ENCODE measurements around the gene RAD23B. TPM values are rescaled to one million over a fixed set of nuclear protein-coding genes. Genes with fewer than 3 reads are reported as not detected.

Gene RAD23B
- total and polyA plus RNA-seq, 2 of the 13 experiments (the other 11 are each of a cell fraction or from before 2014, with no cell fraction given) = 133 to 156 TPM

DNA sequence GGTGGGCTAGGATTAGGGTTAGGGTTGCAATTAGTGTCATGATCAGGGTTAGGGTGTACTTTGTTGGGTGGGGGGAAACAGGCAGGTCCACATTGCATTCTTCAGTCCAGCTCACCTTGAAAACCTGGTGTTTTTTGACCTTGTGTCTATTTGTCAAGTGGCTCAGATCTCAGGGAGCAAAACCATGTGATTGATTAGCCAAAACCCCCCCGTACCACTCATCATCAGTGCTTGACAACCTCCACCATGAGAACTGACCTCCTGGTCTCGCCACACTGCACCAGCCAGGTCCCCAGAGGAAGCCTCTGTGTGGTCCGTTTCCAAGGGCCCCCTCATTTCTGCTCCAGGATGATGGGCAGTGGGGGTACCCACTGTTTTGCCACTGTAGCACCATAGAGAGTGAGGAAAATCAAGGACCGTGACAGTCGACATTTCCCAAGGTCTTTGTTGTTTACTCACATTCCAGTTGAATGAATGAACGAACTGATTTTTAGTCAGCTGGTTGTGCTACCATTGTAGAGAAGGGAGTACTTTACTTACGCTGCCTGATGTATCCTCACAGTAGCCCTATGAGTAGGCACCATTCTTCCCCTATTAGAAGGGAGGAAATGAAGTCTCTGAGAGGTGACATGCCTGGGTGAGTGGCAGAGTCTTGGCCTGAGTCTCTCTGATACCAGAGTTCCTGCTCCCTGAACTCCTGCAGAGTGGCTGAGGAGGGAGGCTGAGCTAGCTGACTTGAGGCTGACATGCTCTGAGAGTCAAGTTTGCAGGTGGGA is 84.8 kb downstream of the RAD23B start (continued):
- TF ChIP-seq IKZF4 (CRISPR knock-in tag; IDR thresholded peaks at IDR 0.05; ENCODE audit: borderline replicate concordance, low read depth, not compliant biosample characterization) = no peak
- TF ChIP-seq, protein P1, sequence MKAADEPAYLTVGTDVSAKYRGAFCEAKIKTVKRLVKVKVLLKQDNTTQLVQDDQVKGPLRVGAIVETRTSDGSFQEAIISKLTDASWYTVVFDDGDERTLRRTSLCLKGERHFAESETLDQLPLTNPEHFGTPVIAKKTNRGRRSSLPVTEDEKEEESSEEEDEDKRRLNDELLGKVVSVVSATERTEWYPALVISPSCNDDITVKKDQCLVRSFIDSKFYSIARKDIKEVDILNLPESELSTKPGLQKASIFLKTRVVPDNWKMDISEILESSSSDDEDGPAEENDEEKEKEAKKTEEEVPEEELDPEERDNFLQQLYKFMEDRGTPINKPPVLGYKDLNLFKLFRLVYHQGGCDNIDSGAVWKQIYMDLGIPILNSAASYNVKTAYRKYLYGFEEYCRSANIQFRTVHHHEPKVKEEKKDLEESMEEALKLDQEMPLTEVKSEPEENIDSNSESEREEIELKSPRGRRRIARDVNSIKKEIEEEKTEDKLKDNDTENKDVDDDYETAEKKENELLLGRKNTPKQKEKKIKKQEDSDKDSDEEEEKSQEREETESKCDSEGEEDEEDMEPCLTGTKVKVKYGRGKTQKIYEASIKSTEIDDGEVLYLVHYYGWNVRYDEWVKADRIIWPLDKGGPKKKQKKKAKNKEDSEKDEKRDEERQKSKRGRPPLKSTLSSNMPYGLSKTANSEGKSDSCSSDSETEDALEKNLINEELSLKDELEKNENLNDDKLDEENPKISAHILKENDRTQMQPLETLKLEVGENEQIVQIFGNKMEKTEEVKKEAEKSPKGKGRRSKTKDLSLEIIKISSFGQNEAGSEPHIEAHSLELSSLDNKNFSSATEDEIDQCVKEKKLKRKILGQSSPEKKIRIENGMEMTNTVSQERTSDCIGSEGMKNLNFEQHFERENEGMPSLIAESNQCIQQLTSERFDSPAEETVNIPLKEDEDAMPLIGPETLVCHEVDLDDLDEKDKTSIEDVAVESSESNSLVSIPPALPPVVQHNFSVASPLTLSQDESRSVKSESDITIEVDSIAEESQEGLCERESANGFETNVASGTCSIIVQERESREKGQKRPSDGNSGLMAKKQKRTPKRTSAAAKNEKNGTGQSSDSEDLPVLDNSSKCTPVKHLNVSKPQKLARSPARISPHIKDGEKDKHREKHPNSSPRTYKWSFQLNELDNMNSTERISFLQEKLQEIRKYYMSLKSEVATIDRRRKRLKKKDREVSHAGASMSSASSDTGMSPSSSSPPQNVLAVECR (CRISPR knock-in tag; IDR thresholded peaks at IDR 0.05; ENCODE audit: borderline replicate concordance) = peak; percentile 18; the same call in 1 of the 2 replicates
- TF ChIP-seq, protein P2, sequence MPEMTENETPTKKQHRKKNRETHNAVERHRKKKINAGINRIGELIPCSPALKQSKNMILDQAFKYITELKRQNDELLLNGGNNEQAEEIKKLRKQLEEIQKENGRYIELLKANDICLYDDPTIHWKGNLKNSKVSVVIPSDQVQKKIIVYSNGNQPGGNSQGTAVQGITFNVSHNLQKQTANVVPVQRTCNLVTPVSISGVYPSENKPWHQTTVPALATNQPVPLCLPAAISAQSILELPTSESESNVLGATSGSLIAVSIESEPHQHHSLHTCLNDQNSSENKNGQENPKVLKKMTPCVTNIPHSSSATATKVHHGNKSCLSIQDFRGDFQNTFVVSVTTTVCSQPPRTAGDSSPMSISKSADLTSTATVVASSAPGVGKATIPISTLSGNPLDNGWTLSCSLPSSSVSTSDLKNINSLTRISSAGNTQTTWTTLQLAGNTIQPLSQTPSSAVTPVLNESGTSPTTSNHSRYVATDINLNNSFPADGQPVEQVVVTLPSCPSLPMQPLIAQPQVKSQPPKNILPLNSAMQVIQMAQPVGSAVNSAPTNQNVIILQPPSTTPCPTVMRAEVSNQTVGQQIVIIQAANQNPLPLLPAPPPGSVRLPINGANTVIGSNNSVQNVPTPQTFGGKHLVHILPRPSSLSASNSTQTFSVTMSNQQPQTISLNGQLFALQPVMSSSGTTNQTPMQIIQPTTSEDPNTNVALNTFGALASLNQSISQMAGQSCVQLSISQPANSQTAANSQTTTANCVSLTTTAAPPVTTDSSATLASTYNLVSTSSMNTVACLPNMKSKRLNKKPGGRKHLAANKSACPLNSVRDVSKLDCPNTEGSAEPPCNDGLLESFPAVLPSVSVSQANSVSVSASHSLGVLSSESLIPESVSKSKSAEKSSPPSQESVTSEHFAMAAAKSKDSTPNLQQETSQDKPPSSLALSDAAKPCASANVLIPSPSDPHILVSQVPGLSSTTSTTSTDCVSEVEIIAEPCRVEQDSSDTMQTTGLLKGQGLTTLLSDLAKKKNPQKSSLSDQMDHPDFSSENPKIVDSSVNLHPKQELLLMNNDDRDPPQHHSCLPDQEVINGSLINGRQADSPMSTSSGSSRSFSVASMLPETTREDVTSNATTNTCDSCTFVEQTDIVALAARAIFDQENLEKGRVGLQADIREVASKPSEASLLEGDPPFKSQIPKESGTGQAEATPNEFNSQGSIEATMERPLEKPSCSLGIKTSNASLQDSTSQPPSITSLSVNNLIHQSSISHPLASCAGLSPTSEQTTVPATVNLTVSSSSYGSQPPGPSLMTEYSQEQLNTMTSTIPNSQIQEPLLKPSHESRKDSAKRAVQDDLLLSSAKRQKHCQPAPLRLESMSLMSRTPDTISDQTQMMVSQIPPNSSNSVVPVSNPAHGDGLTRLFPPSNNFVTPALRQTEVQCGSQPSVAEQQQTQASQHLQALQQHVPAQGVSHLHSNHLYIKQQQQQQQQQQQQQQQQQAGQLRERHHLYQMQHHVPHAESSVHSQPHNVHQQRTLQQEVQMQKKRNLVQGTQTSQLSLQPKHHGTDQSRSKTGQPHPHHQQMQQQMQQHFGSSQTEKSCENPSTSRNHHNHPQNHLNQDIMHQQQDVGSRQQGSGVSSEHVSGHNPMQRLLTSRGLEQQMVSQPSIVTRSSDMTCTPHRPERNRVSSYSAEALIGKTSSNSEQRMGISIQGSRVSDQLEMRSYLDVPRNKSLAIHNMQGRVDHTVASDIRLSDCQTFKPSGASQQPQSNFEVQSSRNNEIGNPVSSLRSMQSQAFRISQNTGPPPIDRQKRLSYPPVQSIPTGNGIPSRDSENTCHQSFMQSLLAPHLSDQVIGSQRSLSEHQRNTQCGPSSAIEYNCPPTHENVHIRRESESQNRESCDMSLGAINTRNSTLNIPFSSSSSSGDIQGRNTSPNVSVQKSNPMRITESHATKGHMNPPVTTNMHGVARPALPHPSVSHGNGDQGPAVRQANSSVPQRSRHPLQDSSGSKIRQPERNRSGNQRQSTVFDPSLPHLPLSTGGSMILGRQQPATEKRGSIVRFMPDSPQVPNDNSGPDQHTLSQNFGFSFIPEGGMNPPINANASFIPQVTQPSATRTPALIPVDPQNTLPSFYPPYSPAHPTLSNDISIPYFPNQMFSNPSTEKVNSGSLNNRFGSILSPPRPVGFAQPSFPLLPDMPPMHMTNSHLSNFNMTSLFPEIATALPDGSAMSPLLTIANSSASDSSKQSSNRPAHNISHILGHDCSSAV (CRISPR knock-in tag; IDR thresholded peaks at IDR 0.05; ENCODE audit: borderline replicate concordance) = no peak
- TF ChIP-seq ZNF207 (IDR thresholded peaks at IDR 0.05; ENCODE audit: borderline replicate concordance) = no peak
- no peak for TF ChIP-seq SP4 (CRISPR knock-in tag; IDR thresholded peaks at IDR 0.05)
- TF ChIP-seq, protein P3, sequence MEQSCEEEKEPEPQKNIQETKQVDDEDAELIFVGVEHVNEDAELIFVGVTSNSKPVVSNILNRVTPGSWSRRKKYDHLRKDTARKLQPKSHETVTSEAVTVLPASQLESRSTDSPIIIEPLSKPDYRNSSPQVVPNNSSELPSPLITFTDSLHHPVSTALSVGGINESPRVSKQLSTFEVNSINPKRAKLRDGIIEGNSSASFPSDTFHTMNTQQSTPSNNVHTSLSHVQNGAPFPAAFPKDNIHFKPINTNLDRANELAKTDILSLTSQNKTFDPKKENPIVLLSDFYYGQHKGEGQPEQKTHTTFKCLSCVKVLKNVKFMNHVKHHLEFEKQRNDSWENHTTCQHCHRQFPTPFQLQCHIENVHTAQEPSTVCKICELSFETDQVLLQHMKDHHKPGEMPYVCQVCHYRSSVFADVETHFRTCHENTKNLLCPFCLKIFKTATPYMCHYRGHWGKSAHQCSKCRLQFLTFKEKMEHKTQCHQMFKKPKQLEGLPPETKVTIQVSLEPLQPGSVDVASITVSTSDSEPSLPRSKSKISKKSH (CRISPR knock-in tag; IDR thresholded peaks at IDR 0.05; ENCODE audit: borderline replicate concordance) = no peak
- TF ChIP-seq SMYD3 (CRISPR knock-in tag; IDR thresholded peaks at IDR 0.05) = no peak
- no peak for TF ChIP-seq ZNF138 (CRISPR knock-in tag; IDR thresholded peaks at IDR 0.05; ENCODE audit: low read depth)
- TF ChIP-seq ZNF205 (CRISPR knock-in tag; IDR thresholded peaks at IDR 0.05) = peak; percentile 17; the same call in 1 of the 2 replicates
- no peak for TF ChIP-seq NR2F6 (IDR thresholded peaks at IDR 0.05)
- no peak; the same call in 1 of the 2 replicates for TF ChIP-seq NR2F6 (CRISPR knock-in tag; IDR thresholded peaks at IDR 0.05)
- no peak for TF ChIP-seq ZNF230 (CRISPR knock-in tag; IDR thresholded peaks at IDR 0.05)
- TF ChIP-seq, protein P4, sequence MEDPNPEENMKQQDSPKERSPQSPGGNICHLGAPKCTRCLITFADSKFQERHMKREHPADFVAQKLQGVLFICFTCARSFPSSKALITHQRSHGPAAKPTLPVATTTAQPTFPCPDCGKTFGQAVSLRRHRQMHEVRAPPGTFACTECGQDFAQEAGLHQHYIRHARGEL (CRISPR knock-in tag; IDR thresholded peaks at IDR 0.05) = no peak
- no peak for TF ChIP-seq ZNF605 (CRISPR knock-in tag; IDR thresholded peaks at IDR 0.05)

Measured in HepG2 (cell line).